Muscle of leg (tissue), 11 donors: ENCODE measurements around the gene ZNF513. TPM values are rescaled to one million over a fixed set of nuclear protein-coding genes. Genes with fewer than 3 reads are reported as not detected.

Experiments
- DNase-seq: peaks from one replicate; pipeline ENCODE4 v3.0.0; 2013
- H3K27ac ChIP-seq: one replicate; pipeline ENCODE4 v1.5.1; 2013; ENCODE audit warnings: mild to moderate bottlenecking, low read length, control low read depth
- H3K27me3 ChIP-seq: one replicate; pipeline ENCODE4 v1.6.1; 2013; ENCODE audit warnings: low read length; ENCODE audit not compliant: control insufficient read depth, insufficient read depth
- H3K36me3 ChIP-seq: one replicate; pipeline ENCODE4 v1.6.1; 2013; ENCODE audit warnings: low read length; ENCODE audit not compliant: control insufficient read depth, insufficient read depth
- H3K4me1 ChIP-seq: one replicate; pipeline ENCODE4 v1.6.1; 2013; ENCODE audit warnings: low read length; ENCODE audit not compliant: control insufficient read depth, insufficient read depth
- H3K4me3 ChIP-seq: one replicate; pipeline ENCODE4 v1.5.1; 2013; ENCODE audit warnings: low read length, control low read depth
- H3K9me3 ChIP-seq: replicated peaks from 2 replicates; pipeline ENCODE4 v1.6.1; 2013; ENCODE audit warnings: low read depth, low read length; ENCODE audit not compliant: control insufficient read depth
- WGBS: methylation state at CpG from one replicate; pipeline ENCODE4 v1.1.5; 2013; ENCODE audit warnings: missing lambda C conversion rate; ENCODE audit not compliant: insufficient coverage; 5-methylcytosine and 5-hydroxymethylcytosine counted together
- polyA plus RNA-seq, 8 donors: library from polyadenylated mRNA; unstranded; fragments of 120-200 nt; gene quantifications; one replicate each; pipeline versions ENCODE4 v1.2.1 to v1.2.3, GENCODE V29; 2013; ENCODE audit warnings: inconsistent platforms in 1 of 8, low replicate concordance in 1 of 8; ENCODE audit not compliant: insufficient read length in 8 of 8, insufficient read depth in 1 of 8
- total RNA-seq: library from RNA; stranded (reverse); fragments of 120-200 nt; gene quantifications from one replicate; pipeline ENCODE4 v1.2.4, GENCODE V29; 2013

The ZNF513 gene
- total and polyA plus RNA-seq, 9 donors, result 7.3 to 19.0 (median 14.0) TPM

DNA sequence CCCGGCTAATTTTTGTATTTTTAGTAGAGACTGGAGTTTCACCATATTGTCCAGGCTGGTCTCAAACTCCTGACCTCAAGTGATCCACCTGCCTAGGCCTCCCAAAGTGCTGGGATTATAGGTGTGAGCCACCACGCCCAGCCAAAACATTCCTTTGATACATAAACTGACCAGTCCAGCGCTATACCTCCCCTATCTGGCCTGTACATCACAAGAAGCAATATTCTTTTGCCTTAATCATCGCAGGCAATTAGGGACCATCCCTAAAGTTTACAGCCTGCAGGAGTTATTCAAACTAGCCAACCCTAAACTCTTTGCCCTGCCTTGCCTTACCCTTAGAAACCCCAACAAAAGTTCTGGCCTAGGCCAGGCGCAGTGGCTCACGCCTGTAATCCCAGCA is 35.6 kb upstream of the ZNF513 start:
- no peaks in the 10 kb centered on the region for H3K4me1 ChIP-seq
- no peak overlapping the region for H3K27ac ChIP-seq
- no peaks in the 10 kb centered on the region for H3K27me3 ChIP-seq
- DNase-seq, result no peak
- H3K4me3 ChIP-seq, result no peak overlapping the region
- no peaks in the 10 kb centered on the region for H3K36me3 ChIP-seq
- H3K9me3 ChIP-seq, result no peaks in the 10 kb centered on the region
- 85% methylated on average over 3 of the region's 6 CpGs for WGBS

DNA sequence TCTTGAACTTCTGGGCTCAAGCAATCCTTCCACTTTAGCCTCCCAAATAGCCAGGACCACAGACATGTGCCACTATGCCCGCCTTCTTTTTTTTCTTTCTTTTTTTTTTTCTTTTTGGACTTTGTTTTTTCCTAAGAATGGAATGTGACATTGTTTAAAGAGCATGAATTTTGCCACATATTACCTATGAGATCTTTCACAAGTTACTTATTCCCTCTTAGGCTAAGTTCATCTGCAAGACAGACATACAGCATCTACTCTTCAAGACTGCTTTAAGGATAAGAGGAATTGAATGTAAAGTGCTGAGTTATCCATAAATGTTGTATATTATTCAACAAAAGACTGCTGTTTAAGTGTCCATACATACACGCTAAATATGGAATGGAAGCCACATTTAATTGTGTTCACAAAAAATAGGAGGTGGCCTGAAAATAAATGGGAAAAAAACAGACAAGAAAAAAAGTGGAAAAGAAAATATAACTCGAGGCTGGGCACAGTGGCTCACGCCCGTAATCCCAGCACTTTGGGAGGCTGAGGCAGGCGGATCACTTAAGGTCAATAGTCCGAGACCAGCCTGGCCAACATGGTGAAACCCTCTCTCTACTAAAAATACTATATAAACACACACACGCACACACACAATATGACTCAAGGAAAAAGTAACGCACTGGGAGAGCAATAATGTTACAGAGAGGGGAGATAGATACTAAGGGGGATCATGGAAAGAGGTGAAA is 32.1 kb upstream of the ZNF513 start:
- H3K9me3 ChIP-seq, result no peaks in the 10 kb centered on the region
- H3K27ac ChIP-seq, result no peak overlapping the region
- H3K36me3 ChIP-seq, result peaks cover 1% of the 10 kb centered on the region
- peaks cover 14% of the 10 kb centered on the region for H3K4me1 ChIP-seq
- no peak for DNase-seq
- H3K27me3 ChIP-seq, result no peaks in the 10 kb centered on the region
- 95% methylated on average over 3 of the region's 9 CpGs for WGBS
- no peak overlapping the region for H3K4me3 ChIP-seq

DNA sequence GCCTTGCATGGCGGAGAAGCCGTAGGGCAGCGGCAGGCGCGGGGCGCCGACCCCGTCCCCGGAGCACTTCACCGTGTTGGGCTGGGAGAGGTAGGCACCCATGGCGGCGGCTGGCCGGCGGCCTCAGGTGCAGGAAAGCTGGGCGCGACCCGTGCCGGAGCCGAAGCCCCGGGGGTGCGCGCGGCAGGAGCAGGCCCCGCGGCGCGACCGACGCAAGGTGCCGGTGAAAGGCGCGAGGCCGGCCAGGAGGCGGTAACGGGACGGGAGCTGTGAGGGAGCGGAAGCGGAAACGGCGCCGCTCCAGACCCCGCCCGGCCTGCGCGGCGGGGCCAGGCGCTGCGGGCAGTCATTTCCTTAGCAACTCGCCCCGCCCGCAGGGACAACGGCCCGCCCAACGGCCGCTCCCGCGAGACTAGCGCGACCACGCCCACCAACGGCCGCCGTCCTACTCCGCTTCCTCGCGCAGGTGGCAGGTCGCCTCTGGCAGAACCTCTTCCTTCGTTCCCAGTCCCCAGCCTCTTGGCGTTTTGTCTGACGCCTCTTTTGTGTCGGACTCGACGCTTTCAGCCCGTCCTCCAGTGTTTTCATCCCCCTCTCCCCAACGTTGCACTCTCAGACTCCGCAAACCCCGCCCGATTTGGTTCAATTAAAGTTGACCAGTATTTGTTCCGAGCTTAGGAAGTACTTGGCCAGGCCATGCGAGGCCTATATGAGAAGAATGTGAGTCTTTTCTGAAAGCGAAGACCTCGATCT is 29.0 kb upstream of the ZNF513 start, which contains the start of gene PPM1G:
TSS of gene PPM1G (minus strand) at position 271 of the 753 bp plus-strand sequence. CDS start at position 102, 169 bp downstream.
- peak; percentile 97 for DNase-seq
- under 1% methylated on average over 82 of the region's 82 CpGs for WGBS
- H3K4me3 ChIP-seq, result peak within 1 kb of the TSS; percentile 86
- no peaks in the 10 kb centered on the region for H3K27me3 ChIP-seq
- H3K4me1 ChIP-seq, result peaks cover 14% of the 10 kb centered on the region
- no peaks in the 10 kb centered on the region for H3K9me3 ChIP-seq
- H3K36me3 ChIP-seq, result peaks cover 9% of the 10 kb centered on the region
- H3K27ac ChIP-seq, result peak within 1 kb of the TSS; percentile 88

DNA sequence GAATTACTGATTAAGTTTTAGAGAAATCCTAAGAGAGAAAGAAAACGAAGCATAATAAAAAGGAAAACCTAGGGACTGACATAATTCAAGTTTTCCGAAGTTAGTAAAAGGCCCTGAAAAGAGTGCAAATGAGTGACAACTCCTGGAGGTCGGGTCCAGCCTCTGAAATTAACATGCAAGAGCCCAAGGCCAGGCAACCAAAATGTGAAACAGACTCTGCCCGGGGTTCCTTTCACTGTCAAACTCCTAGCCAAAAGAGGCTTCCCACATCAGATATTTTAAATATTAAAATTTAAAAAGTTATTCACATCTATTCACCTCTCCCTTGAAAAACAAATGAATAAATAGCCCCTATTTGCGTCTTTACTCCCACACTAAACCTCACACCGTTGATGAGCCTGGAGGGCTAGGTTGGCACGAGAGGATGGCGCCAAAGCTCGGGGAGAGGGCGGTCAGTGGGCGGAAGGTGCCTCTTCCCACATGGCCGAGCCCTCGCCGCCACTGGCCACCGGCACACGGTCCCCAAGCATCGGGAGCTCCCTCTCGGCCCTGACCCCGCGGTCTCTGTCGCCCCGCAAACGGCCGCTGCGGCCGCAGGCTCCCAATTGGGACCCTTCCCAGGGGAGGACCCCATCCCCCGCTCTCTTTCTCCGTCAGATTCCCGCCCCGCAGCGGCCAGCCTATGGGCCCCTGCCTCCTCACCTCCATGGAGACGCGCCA is 28.2 kb upstream of the ZNF513 start:
- H3K36me3 ChIP-seq, result peaks cover 9% of the 10 kb centered on the region
- H3K27ac ChIP-seq, result peak overlapping the region; percentile 82
- peak overlapping the region; percentile 86 for H3K4me3 ChIP-seq
- H3K9me3 ChIP-seq, result no peaks in the 10 kb centered on the region
- H3K4me1 ChIP-seq, result peaks cover 14% of the 10 kb centered on the region
- H3K27me3 ChIP-seq, result no peaks in the 10 kb centered on the region
- no peak for DNase-seq
- 0% methylated on average over 22 of the region's 33 CpGs for WGBS

DNA sequence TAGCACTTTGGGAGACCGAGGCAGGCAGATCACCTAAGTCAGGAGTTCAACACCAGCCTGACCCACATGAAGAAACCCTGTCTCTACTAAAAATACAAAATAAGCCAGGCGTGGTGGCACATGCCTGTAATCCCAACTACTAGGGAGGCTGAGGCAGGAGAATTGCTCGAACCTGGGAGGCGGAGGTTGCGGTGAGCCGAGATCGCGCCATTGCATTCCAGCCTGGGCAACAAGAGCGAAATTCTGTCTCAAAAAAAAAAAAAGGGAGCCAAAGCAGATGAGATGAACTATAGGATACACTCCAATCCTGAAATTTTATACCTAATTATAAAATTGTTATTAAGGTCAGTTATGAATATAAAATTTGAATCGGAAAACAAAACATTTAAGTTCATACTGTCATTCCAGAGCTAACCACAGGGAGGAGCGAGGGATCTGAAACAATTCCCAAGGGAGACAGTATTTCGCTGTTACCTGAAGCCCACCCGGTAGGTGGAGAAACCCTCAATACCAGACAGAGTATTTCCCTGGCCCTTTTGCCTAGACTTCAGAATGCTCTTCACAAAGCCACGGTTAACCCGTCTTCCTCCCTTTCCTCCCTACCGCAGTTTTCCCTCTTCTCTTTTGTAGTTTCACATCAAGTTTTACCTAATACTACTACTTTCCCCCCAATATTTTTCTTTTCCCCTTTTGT is 27.4 kb upstream of the ZNF513 start:
- WGBS, result 2% methylated on average over 6 of the region's 16 CpGs
- Histone ChIP-seq H3K9me3 (no peaks in the 10 kb centered on the region), H3K4me1 (peaks cover 14% of the 10 kb centered on the region), H3K4me3 (peak overlapping the region; percentile 86), H3K27me3 (no peaks in the 10 kb centered on the region), H3K36me3 (peaks cover 9% of the 10 kb centered on the region), H3K27ac (no peak overlapping the region)
- peak; percentile 48 for DNase-seq

DNA sequence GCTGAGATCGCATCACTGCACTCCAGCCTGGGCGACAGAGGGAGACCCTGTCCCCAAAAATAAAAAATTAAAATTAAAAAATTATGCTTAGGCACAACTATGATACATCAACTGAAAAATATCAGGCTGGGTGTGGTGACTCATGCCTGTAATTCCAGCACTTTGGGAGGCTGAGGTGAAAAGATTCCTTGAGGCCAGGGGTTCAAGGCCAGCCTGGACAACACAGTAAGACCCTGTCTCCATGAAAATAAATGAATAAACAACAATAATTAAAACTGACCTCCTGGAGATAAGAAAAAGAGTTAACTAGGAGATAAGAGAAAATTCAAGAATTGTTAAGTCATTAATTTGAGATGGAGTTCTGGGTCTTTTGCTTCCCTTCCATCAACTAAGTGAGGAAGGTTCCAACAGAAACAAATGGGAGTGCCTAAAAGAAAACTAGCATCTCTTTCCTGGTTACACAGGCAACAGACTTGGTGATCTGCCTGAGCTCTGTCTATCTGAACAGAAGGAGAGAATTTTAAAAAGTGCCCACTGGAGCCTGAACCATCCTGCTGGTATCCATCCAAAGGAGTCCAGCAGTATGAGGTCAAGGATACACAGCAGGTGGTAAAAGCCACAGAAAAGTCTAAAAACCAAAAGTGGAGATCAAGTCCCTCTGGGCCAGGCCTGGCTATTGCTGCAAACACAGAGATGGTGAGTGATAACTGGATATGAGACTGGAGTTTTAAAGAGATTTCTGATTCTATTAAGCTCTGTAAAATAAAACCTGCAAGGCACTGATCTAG is 20.0 kb upstream of the ZNF513 start:
- no peaks in the 10 kb centered on the region for H3K27me3 ChIP-seq
- H3K27ac ChIP-seq, result no peak overlapping the region
- H3K36me3 ChIP-seq, result peaks cover 2% of the 10 kb centered on the region
- H3K4me1 ChIP-seq, result no peaks in the 10 kb centered on the region
- H3K4me3 ChIP-seq, result no peak overlapping the region
- no CpG with 5 or more reads among the region's 2 CpGs for WGBS
- H3K9me3 ChIP-seq, result no peaks in the 10 kb centered on the region
- DNase-seq, result no peak

DNA sequence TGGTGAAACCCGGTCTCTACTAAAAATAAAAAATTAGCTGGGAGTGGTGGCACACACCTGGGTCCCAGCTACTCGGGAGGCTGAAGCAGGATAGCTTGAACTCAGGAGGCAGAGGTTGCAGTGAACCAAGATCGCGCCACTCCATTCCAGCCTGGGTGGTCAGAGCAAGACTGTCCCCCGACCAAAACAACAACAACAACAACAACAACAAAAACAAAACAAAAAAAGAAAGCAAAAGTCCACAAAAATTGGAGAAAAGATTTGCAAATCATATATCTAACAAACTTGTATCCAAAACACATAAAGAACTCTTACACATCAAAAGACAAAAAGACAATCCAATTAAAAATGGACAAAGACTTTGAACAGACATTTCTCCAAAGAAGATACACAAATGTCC is 18.4 kb upstream of the ZNF513 start:
- Histone ChIP-seq H3K4me1 (no peaks in the 10 kb centered on the region), H3K9me3 (no peaks in the 10 kb centered on the region), H3K27ac (no peak overlapping the region), H3K27me3 (no peaks in the 10 kb centered on the region), H3K4me3 (no peak overlapping the region), H3K36me3 (no peaks in the 10 kb centered on the region)
- DNase-seq, result no peak
- no CpG with 5 or more reads among the region's 5 CpGs for WGBS

DNA sequence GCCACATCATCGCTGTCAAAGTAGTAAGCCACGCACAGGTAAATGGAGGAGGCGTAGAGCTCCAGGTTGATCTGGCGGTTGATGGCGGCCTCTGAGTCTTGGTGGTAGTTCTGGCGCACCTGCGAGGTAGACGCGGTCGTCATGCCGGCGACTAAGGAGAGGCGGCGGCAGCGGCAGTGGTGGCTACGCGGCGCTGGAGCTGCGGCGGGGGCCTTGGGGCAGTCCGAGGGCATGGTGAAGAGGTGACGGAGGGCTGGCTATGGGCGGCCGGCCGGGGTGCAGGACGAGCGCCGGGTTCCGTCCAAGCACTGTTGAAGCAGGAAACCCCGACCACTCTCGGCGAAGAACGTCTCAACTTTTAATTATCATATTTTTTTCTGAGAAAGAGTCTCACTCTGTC is 12.7 kb upstream of the ZNF513 start:
- Histone ChIP-seq H3K27ac (no peak overlapping the region), H3K27me3 (no peaks in the 10 kb centered on the region), H3K36me3 (peaks cover 5% of the 10 kb centered on the region), H3K4me3 (no peak overlapping the region), H3K9me3 (no peaks in the 10 kb centered on the region), H3K4me1 (no peaks in the 10 kb centered on the region)
- WGBS, result 94% methylated on average over 26 of the region's 33 CpGs
- no peak for DNase-seq
